ENCODE measurements around the gene PLEKHA8. TPM values are rescaled to one million over a fixed set of nuclear protein-coding genes. Genes with fewer than 3 reads are reported as not detected.

Gene PLEKHA8
- total RNA-seq, 4 donors from 2014 or later = 6.6 to 16.4 (median 13.1) TPM

- no peak for DNase-seq
- no peaks in the 10 kb centered on the region for H3K9me3 ChIP-seq
- intact Hi-C loops (cut with DNase I; ENCODE audit: low total_unique reads) = no loop called here
- in situ Hi-C loops (cut with MboI; ENCODE audit: low pct_ligation_motif_present in 1 of 4, low pct_unique_long_range_greater_than_20kb in 1 of 4, low sequenced_read_pairs in 3 of 4) = loop anchor here in 1 of 4 donors (25.0 kb wide), 1 partner anchor 319 kb away; no protein-coding TSS in a partner anchor
- H3K27me3 ChIP-seq = no peaks in the 10 kb centered on the region
- no peaks in the 10 kb centered on the region for H3K4me1 ChIP-seq
- H3K4me3 ChIP-seq = no peak overlapping the region
- no peaks in the 10 kb centered on the region for H3K36me3 ChIP-seq
- WGBS, 2 donors (ENCODE audit: low coverage in 1 of 2) = 94 to 97% methylated on average over 2 to 3 of the region's 3 CpGs
- H3K27ac ChIP-seq = no peak overlapping the region
- no peak for TF ChIP-seq CTCF (IDR thresholded peaks at IDR 0.05)
These were observed 52.6 kb downstream of the PLEKHA8 start for GRCh38 chr7:30080818-30081217.

GRCh38 chr7:30082686-30083085 is 54.5 kb downstream of the PLEKHA8 start:
- in situ Hi-C loops (cut with MboI; ENCODE audit: low pct_ligation_motif_present in 1 of 4, low pct_unique_long_range_greater_than_20kb in 1 of 4, low sequenced_read_pairs in 3 of 4) (loop anchor here in 1 of 4 donors (25.0 kb wide), 1 partner anchor 320 kb away; no protein-coding TSS in a partner anchor), intact Hi-C loops (cut with DNase I; ENCODE audit: low total_unique reads) (no loop called here)
- Histone ChIP-seq H3K4me3 (no peak overlapping the region), H3K27me3 (no peaks in the 10 kb centered on the region), H3K36me3 (no peaks in the 10 kb centered on the region), H3K9me3 (no peaks in the 10 kb centered on the region), H3K4me1 (no peaks in the 10 kb centered on the region), H3K27ac (no peak overlapping the region)
- DNase-seq = no peak
- 90 to 96% methylated on average over 3 of the region's 3 CpGs for WGBS, 2 donors (ENCODE audit: low coverage in 1 of 2)
- no peak for TF ChIP-seq EP300 (IDR thresholded peaks at IDR 0.05; ENCODE audit: low read depth)
- no peak for TF ChIP-seq POLR2AphosphoS5 (IDR thresholded peaks at IDR 0.05)
- TF ChIP-seq POLR2A (IDR thresholded peaks at IDR 0.05) = no peak
- TF ChIP-seq CTCF (IDR thresholded peaks at IDR 0.05) = no peak

- in situ Hi-C loops (cut with MboI; ENCODE audit: low pct_ligation_motif_present in 1 of 4, low pct_unique_long_range_greater_than_20kb in 1 of 4, low sequenced_read_pairs in 3 of 4) (loop anchor here in 1 of 4 donors (25.0 kb wide), 1 partner anchor 321 kb away; no protein-coding TSS in a partner anchor), intact Hi-C loops (cut with DNase I; ENCODE audit: low total_unique reads) (no loop called here)
- Histone ChIP-seq H3K27me3 (no peaks in the 10 kb centered on the region), H3K27ac (no peak overlapping the region), H3K4me1 (no peaks in the 10 kb centered on the region), H3K9me3 (no peaks in the 10 kb centered on the region), H3K36me3 (no peaks in the 10 kb centered on the region), H3K4me3 (no peak overlapping the region)
- no peak for DNase-seq
- 63 to 73% methylated on average over 1 of the region's 1 CpG for WGBS, 2 donors (ENCODE audit: low coverage in 1 of 2)
- TF ChIP-seq CTCF (IDR thresholded peaks at IDR 0.05) (no peak), EP300 (IDR thresholded peaks at IDR 0.05; ENCODE audit: low read depth) (no peak), POLR2A (IDR thresholded peaks at IDR 0.05) (no peak), POLR2AphosphoS5 (IDR thresholded peaks at IDR 0.05) (no peak)
These were observed 55.1 kb downstream of the PLEKHA8 start for GRCh38 chr7:30083334-30083733.

- 88 to 90% methylated on average over 3 of the region's 3 CpGs for WGBS, 2 donors (ENCODE audit: low coverage in 1 of 2)
- H3K27me3 ChIP-seq = no peaks in the 10 kb centered on the region
- no peaks in the 10 kb centered on the region for H3K36me3 ChIP-seq
- TF ChIP-seq EP300 (IDR thresholded peaks at IDR 0.05; ENCODE audit: low read depth) (no peak), CTCF (IDR thresholded peaks at IDR 0.05) (no peak), POLR2A (IDR thresholded peaks at IDR 0.05) (no peak), POLR2AphosphoS5 (IDR thresholded peaks at IDR 0.05) (no peak)
- H3K27ac ChIP-seq = no peak overlapping the region
- no peak overlapping the region for H3K4me3 ChIP-seq
- H3K9me3 ChIP-seq = no peaks in the 10 kb centered on the region
- DNase-seq = no peak
- intact Hi-C loops (cut with DNase I; ENCODE audit: low total_unique reads) = no loop called here
- in situ Hi-C loops (cut with MboI; ENCODE audit: low pct_ligation_motif_present in 1 of 4, low pct_unique_long_range_greater_than_20kb in 1 of 4, low sequenced_read_pairs in 3 of 4) = loop anchor here in 1 of 4 donors (25.0 kb wide), 1 partner anchor 322 kb away; no protein-coding TSS in a partner anchor
- no peaks in the 10 kb centered on the region for H3K4me1 ChIP-seq
These were observed 56.0 kb downstream of the PLEKHA8 start for GRCh38 chr7:30084212-30084611.

Data from transverse colon (tissue), 4 donors.